Measurements from ENCODE around the gene SBK1.
"Not testable (repeated sequence)": the region's sequence is repeated elsewhere in the genome, so short reads cannot be mapped to it uniquely, and the experiment has no call there.

SBK1 gene

DNA sequence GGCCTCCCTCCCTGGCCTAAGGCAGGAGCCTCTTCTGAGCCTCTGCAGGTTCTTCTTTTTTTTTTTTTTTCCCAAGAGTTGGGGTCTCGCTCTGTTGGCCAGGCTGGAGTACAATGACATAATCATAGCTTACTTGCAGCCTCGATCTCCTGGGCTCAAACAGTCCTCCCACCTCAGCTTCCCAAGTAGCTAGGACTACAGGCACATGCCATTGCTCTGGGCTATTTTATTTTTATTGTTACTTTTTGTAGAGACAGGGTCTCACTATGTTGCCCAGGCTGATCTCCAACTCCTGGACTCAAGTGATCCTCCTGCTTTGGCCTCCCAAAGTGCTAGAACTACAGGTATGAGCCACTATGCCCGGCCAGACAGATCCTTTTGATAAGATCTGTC, 32.6 kb downstream of the SBK1 start:
- H3K4me3 ChIP-seq (ENCODE audit: low read depth, low read length): no peak overlapping the region
- DNase-seq (ENCODE audit: low read depth): no peak
- no peak for TF ChIP-seq CTCF (IDR thresholded peaks at IDR 0.05; ENCODE audit: insufficient read depth, low read depth, low read length, missing control alignments)

DNA sequence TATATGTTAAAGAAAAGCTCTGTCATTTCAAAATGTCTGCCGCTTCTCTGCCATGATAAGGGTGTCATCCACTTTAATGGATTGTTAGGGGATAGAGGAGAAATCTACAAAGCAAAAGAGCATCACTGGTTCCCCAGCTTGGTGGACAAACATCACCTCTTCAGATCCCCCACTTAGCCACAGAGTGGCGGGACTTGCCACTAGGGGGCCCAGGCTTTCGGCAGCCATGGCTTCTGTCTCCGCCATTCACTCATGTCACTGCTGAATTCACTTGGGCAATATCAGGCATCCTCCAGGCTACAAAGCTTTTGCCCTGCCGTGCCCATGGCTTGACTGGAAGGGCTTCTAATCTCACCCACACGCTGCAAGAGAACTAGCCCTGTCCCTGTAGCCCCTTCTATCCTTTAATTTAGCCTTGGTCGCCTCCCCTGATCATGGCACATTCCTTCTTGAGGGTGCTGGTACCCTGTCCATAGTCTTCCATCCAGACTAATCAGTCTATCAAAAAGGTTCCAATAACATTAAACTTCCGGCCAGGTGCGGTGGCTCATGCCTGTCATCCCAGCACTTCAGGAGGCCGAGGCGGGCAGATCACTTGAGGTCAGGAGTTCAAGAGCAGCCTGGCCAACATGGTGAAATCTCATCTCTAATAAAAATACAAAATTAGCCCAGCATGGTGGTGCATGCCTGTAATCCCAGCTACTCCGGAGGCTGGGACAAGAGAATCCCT, 34.7 kb downstream of the SBK1 start:
- TF ChIP-seq CTCF (IDR thresholded peaks at IDR 0.05; ENCODE audit: insufficient read depth, low read depth, low read length, missing control alignments): peak; percentile 95
- peak; percentile 82 for DNase-seq (ENCODE audit: low read depth)
- H3K4me3 ChIP-seq (ENCODE audit: low read depth, low read length): no peak overlapping the region

GRCh38 chr16:28330232-28330631, 37.9 kb downstream of the SBK1 start:
- not testable (repeated sequence) for DNase-seq (ENCODE audit: low read depth); H3K4me3 ChIP-seq (ENCODE audit: low read depth, low read length)

- DNase-seq (ENCODE audit: low read depth); H3K4me3 ChIP-seq (ENCODE audit: low read depth, low read length): not testable (repeated sequence)
Measured at GRCh38 chr16:28330981-28331380, 38.7 kb downstream of the SBK1 start.

GRCh38 chr16:28332632-28333031, 40.3 kb downstream of the SBK1 start:
- not testable (repeated sequence) for DNase-seq (ENCODE audit: low read depth); H3K4me3 ChIP-seq (ENCODE audit: low read depth, low read length)

DNA sequence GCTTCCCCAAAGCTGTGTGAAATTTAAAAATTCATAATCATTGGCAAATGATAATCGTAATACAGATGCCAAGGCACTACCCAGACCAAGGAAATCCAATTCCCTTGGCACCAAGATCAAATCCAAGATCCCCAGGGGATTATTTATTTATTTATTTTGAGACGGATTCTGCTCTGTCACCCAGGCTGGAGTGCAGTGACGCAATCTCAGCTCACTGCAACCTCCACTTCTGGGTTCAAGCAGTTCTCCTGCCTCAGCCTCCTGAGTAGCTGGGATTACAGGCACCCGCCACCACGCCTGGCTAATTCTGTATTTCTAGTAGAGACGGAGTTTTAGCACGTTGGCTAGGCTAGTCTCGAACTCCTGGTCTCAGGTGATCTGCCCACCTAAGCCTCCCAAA, 43.4 kb downstream of the SBK1 start:
- not testable (repeated sequence) for DNase-seq (ENCODE audit: low read depth); H3K4me3 ChIP-seq (ENCODE audit: low read depth, low read length)

DNA sequence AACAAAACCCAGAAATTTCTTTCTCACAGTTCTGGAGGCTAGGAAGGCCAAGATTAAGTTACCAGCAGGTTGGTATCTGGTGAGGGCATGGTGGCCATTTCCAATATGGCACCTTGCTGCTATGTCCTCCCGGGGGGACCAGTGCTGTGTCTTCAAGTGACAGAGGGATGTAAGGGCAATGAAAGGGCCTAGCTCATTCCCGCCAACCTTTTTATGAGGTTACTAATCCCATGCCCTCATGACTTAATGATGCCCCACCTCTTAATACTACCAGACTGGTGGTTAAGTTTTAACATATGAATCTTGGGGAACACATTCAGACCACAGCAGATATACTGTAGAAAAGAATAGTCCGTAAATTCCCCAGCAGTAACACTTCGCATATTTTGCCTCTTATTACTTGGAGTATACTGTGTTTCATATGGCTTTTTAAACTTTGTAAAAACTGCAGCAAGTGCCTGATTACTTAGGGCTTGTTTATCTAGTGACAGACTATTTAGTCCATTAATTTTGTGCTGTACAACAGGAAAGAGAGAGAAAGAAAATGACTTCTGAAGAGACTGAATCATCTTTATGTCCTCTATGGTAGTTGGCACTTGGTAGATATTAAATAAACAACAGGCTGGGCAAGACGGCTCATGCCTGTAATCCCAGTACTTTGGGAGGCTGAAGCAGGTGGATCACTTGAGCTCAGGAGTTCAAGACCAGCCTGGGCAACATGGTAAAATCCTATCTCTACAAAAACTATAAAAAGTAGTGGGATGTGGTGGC, 44.8 kb downstream of the SBK1 start:
- not testable (repeated sequence) for DNase-seq (ENCODE audit: low read depth); H3K4me3 ChIP-seq (ENCODE audit: low read depth, low read length)

DNA sequence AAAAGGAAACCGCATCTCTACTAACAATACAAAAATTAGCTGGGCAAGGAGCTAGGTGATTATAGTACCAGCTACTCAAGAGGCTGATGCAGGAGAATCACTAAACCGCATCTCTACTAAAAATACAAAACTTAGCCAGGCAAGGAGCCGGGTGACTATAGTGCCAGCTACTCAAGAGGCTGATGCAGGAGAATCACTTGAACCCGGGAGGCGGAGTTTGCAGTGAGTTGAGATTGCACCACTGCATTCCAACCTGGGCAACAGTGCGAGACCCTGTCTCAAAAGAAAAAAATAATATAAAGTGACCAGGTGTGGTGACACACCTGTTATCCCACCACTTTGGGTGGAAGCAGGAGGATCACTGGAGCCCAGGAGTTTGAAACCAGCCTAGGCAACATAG, 45.9 kb downstream of the SBK1 start:
- not testable (repeated sequence) for DNase-seq (ENCODE audit: low read depth); H3K4me3 ChIP-seq (ENCODE audit: low read depth, low read length)

DNA sequence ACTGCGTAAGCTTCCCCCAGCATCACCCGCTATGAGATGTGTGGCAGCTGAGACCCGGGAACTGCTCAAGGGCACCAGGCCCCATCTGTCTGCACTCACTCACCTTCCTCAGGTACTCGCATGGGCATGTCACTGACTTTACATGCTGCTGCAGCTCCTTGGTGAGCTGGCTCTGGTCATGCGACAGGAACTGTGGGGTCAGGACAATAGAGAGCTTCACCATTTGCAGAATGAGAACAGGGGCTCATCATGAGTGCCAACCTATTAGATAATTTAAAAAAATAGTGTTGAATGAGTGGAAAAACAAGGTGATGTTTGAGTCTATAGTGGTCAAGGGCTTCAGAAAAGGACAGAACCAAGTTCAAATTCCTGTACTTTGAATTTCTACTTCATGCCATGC, 70.3 kb downstream of the SBK1 start:
- DNase-seq (ENCODE audit: low read depth): not testable (repeated sequence)

DNA sequence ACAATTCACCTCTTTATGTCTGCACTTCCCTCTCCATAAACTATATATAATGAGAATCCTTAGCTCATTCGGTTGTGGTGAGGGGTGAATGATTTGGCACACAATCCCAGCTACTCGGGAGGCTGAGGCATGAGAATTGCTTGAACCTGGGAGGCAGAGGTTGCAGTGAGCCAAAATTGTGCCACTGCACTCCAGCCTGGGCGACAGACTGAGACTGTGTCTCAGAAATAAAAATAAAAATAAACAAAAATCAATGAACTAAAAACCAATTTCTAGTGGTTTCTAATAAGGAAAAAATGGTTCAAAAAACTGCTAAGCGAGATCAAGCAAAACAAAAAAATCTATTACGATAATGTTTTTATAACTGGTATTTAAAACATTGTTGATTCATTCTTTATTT, 71.1 kb downstream of the SBK1 start, which contains the start of gene NPIPB6:
Gene NPIPB6, minus strand, starts transcription at position 101 of the 400 bp plus-strand sequence. CDS start 686 bp downstream, outside the sequence.
- DNase-seq (ENCODE audit: low read depth); H3K4me3 ChIP-seq (ENCODE audit: low read depth, low read length): not testable (repeated sequence)

More for the DNA sequence above, 70.3 kb downstream of the SBK1 start:
- H3K4me3 ChIP-seq (ENCODE audit: low read depth, low read length): not testable (repeated sequence)

- not testable (repeated sequence) for H3K4me3 ChIP-seq (ENCODE audit: low read depth, low read length); DNase-seq (ENCODE audit: low read depth)
Measured at GRCh38 chr16:28364268-28365173, 72.2 kb downstream of the SBK1 start.

DNA sequence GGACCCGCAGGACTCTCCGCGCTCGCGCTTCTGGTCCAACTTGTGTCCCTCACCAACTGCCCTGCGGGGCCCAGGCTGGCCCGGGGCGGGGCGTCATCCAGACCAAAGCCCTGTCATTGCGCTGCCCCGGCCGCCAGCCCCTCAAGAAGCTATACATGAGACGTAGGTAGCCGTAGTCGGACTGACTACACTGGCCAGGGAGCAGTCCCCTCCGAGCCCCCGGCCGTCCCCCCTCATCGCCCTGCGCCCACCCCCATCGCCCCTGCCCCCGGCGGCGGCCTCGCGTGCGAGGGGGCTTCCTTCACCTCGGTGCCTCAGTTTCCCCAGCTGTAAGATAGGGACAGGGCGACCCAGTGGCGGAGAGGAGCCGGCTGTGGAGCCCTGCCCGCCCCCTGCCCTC, 75.6 kb downstream of the SBK1 start:
- H3K4me3 ChIP-seq (ENCODE audit: low read depth, low read length); DNase-seq (ENCODE audit: low read depth): not testable (repeated sequence)
